ENCODE data around the gene NOTCH4.

NOTCH4 gene

GRCh38 chr6:32152769-32153563 lies 70.9 kb downstream of the NOTCH4 start (continued):
- no peak for TF ChIP-seq RBAK (tag by site-specific recombination; IDR thresholded peaks at IDR 0.05)
- TF ChIP-seq, protein P1, sequence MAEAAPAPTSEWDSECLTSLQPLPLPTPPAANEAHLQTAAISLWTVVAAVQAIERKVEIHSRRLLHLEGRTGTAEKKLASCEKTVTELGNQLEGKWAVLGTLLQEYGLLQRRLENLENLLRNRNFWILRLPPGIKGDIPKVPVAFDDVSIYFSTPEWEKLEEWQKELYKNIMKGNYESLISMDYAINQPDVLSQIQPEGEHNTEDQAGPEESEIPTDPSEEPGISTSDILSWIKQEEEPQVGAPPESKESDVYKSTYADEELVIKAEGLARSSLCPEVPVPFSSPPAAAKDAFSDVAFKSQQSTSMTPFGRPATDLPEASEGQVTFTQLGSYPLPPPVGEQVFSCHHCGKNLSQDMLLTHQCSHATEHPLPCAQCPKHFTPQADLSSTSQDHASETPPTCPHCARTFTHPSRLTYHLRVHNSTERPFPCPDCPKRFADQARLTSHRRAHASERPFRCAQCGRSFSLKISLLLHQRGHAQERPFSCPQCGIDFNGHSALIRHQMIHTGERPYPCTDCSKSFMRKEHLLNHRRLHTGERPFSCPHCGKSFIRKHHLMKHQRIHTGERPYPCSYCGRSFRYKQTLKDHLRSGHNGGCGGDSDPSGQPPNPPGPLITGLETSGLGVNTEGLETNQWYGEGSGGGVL (tag by site-specific recombination; IDR thresholded peaks at IDR 0.05) = peak; percentile 52
- peak; percentile 21; the same call in 1 of the 2 replicates for TF ChIP-seq KLF10 (tag by site-specific recombination; IDR thresholded peaks at IDR 0.05)
- peak; percentile 80 for TF ChIP-seq ZBTB17 (tag by site-specific recombination; IDR thresholded peaks at IDR 0.05)
- TF ChIP-seq ZEB2 (tag by site-specific recombination; IDR thresholded peaks at IDR 0.05) = peak; percentile 42; the same call in 1 of the 2 replicates
- TF ChIP-seq ZNF510 (tag by site-specific recombination; IDR thresholded peaks at IDR 0.05; ENCODE audit: insufficient replicate concordance) = no peak
- TF ChIP-seq ZNF600 (tag by site-specific recombination; IDR thresholded peaks at IDR 0.05) = 0 out of 2 replicates have a peak, but pooled peaks have one; percentile 19
- no peak; the same call in 1 of the 2 replicates for TF ChIP-seq ZNF530 (tag by site-specific recombination; IDR thresholded peaks at IDR 0.05; ENCODE audit: low read depth)
- no peak for TF ChIP-seq ZNF785 (tag by site-specific recombination; IDR thresholded peaks at IDR 0.05)
- no peak for TF ChIP-seq SCRT2 (tag by site-specific recombination; IDR thresholded peaks at IDR 0.05)
- TF ChIP-seq ZNF488 (tag by site-specific recombination; IDR thresholded peaks at IDR 0.05) = no peak
- TF ChIP-seq ZSCAN16 (tag by site-specific recombination; IDR thresholded peaks at IDR 0.05) = no peak
- no peak for TF ChIP-seq ZNF426 (tag by site-specific recombination; IDR thresholded peaks at IDR 0.05)
- TF ChIP-seq ZNF585B (tag by site-specific recombination; IDR thresholded peaks at IDR 0.05) = no peak
- no peak for TF ChIP-seq FEZF1 (tag by site-specific recombination; IDR thresholded peaks at IDR 0.05)
- TF ChIP-seq ZBTB48 (tag by site-specific recombination; IDR thresholded peaks at IDR 0.05) = peak; percentile 96
- TF ChIP-seq ZNF2 (tag by site-specific recombination; IDR thresholded peaks at IDR 0.05) = no peak
- peak; percentile 70 for TF ChIP-seq ZIC2 (tag by site-specific recombination; IDR thresholded peaks at IDR 0.05)
- TF ChIP-seq PRDM6 (tag by site-specific recombination; IDR thresholded peaks at IDR 0.05) = peak; percentile 49; the same call in 1 of the 2 replicates
- TF ChIP-seq, protein P2, sequence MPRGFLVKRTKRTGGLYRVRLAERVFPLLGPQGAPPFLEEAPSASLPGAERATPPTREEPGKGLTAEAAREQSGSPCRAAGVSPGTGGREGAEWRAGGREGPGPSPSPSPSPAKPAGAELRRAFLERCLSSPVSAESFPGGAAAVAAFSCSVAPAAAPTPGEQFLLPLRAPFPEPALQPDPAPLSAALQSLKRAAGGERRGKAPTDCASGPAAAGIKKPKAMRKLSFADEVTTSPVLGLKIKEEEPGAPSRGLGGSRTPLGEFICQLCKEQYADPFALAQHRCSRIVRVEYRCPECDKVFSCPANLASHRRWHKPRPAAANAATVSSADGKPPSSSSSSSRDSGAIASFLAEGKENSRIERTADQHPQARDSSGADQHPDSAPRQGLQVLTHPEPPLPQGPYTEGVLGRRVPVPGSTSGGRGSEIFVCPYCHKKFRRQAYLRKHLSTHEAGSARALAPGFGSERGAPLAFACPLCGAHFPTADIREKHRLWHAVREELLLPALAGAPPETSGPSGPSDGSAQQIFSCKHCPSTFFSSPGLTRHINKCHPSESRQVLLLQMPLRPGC (tag by site-specific recombination; IDR thresholded peaks at IDR 0.05) = no peak
- no peak for TF ChIP-seq ZNF473 (tag by site-specific recombination; IDR thresholded peaks at IDR 0.05)
- TF ChIP-seq GLIS2 (tag by site-specific recombination; IDR thresholded peaks at IDR 0.05) = peak; percentile 60
- no peak for TF ChIP-seq ZNF560 (tag by site-specific recombination; IDR thresholded peaks at IDR 0.05; ENCODE audit: borderline replicate concordance)
- TF ChIP-seq, protein P3, sequence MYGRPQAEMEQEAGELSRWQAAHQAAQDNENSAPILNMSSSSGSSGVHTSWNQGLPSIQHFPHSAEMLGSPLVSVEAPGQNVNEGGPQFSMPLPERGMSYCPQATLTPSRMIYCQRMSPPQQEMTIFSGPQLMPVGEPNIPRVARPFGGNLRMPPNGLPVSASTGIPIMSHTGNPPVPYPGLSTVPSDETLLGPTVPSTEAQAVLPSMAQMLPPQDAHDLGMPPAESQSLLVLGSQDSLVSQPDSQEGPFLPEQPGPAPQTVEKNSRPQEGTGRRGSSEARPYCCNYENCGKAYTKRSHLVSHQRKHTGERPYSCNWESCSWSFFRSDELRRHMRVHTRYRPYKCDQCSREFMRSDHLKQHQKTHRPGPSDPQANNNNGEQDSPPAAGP (tag by site-specific recombination; IDR thresholded peaks at IDR 0.05) = peak; percentile 53; the same call in 1 of the 2 replicates
- TF ChIP-seq ATF2 (tag by site-specific recombination; IDR thresholded peaks at IDR 0.05; ENCODE audit: low read depth) = no peak
- TF ChIP-seq ZNF664 (tag by site-specific recombination; IDR thresholded peaks at IDR 0.05) = no peak
- no peak for TF ChIP-seq ZNF544 (tag by site-specific recombination; IDR thresholded peaks at IDR 0.05)
- TF ChIP-seq ZNF19 (tag by site-specific recombination; IDR thresholded peaks at IDR 0.05; ENCODE audit: low read depth) = no peak
- TF ChIP-seq ZFP41 (tag by site-specific recombination; IDR thresholded peaks at IDR 0.05; ENCODE audit: borderline replicate concordance) = no peak
- TF ChIP-seq ZNF660 (tag by site-specific recombination; IDR thresholded peaks at IDR 0.05) = peak; percentile 31; the same call in 1 of the 2 replicates

Measured in HEK293 (cell line).